ENCODE data around the gene SV2B.
"Not testable (repeated sequence)": the region's sequence is repeated elsewhere in the genome, so short reads cannot be mapped to it uniquely, and the experiment has no call there.

Gene SV2B

DNA sequence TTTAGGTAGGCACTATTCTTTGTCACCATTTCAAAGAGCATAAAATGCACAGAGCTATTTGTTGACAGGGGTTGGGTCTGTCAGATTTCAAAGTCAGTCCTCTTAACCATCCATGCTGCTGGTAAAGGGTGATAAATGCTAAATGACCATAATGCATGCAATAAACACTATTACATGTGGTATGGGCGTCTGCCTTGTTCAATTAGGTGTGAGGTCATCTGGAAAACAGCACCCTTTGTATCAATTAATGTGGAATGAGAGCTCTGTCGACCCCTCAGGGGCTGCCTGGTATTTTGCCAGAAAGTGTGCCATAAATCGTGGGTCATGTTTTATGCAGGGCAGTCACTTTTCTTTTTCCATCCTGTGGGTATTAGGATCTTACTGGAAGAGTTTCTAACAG is 235.6 kb downstream of the SV2B start:
- Mint-ChIP-seq H3K27ac (no peak overlapping the region), H3K27me3 (ENCODE audit: low read depth, poor library complexity) (peaks cover 3% of the 10 kb centered on the region), H3K9me3 (no peaks in the 10 kb centered on the region), H3K4me3 (no peak overlapping the region), H3K36me3 (ENCODE audit: low read depth) (no peaks in the 10 kb centered on the region), H3K4me1 (no peaks in the 10 kb centered on the region)
- no peak for DNase-seq
- TF ChIP-seq, protein P1, sequence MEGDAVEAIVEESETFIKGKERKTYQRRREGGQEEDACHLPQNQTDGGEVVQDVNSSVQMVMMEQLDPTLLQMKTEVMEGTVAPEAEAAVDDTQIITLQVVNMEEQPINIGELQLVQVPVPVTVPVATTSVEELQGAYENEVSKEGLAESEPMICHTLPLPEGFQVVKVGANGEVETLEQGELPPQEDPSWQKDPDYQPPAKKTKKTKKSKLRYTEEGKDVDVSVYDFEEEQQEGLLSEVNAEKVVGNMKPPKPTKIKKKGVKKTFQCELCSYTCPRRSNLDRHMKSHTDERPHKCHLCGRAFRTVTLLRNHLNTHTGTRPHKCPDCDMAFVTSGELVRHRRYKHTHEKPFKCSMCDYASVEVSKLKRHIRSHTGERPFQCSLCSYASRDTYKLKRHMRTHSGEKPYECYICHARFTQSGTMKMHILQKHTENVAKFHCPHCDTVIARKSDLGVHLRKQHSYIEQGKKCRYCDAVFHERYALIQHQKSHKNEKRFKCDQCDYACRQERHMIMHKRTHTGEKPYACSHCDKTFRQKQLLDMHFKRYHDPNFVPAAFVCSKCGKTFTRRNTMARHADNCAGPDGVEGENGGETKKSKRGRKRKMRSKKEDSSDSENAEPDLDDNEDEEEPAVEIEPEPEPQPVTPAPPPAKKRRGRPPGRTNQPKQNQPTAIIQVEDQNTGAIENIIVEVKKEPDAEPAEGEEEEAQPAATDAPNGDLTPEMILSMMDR (IDR thresholded peaks at IDR 0.05) = no peak

DNA sequence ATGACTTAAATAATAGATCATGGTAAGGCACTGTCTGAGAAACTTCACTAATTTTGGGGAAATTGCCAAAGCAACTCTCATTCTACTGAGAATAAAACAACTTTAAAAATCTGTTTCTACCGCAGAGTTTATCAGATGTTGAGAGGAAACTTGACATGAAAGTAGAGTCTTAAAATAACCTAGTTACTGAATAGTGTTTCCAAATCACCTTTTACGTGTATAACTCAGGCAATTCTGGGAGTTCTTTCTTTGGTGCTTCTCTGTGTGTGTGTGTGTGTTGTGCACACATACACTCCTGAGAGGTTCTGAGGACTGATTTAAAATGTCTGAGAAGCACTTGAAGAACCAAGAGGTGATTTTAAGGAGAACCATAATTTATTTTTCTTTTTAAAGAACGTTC is 236.6 kb downstream of the SV2B start:
- Mint-ChIP-seq H3K27ac (no peak overlapping the region), H3K4me1 (no peaks in the 10 kb centered on the region), H3K4me3 (no peak overlapping the region), H3K27me3 (ENCODE audit: low read depth, poor library complexity) (peaks cover 6% of the 10 kb centered on the region), H3K9me3 (no peaks in the 10 kb centered on the region), H3K36me3 (ENCODE audit: low read depth) (no peaks in the 10 kb centered on the region)
- TF ChIP-seq, protein P1 (IDR thresholded peaks at IDR 0.05) = no peak
- no peak for DNase-seq

DNA sequence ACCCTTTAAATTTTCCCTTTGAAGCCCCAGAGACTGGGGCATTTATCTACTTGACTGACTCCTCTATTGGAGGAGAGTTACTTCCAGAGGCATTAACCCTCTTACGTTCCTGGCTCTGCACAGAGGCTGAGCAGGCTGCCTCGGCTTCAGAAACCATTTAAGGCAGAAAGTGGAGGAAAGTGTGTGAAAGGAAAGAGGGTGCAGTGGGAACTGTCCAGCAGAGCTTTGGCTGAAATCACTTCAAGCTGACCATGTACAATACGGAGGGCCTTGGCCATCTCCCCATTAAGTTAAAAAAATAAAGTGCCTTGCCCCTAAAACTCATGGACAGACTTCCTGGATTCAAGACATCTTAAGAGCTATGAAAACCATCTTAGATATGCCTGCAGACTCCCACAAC is 238.7 kb downstream of the SV2B start:
- DNase-seq = peak; percentile 74
- Mint-ChIP-seq H3K27ac (no peak overlapping the region), H3K36me3 (ENCODE audit: low read depth) (no peaks in the 10 kb centered on the region), H3K27me3 (ENCODE audit: low read depth, poor library complexity) (peaks cover 6% of the 10 kb centered on the region), H3K4me3 (no peak overlapping the region), H3K4me1 (no peaks in the 10 kb centered on the region), H3K9me3 (no peaks in the 10 kb centered on the region)
- TF ChIP-seq, protein P1 (IDR thresholded peaks at IDR 0.05) = no peak

DNA sequence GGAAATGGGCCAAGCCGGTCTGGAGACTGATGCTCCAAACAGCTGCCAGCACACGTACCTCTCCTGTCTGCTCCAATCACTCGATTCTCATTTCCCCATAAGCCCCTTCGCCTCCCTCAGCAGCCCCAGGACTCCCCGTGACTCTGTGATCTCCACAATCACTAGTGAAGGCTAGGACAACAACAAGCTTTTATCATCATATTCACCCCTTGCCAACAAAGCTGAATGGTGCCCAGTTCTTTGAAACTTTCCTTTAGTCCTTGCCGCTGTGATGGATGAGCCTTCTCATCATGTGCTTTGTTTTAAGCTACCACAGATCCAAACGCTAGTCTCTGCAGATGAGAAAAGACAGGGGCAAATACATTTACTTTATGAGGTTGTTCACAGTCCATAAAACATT is 242.0 kb downstream of the SV2B start:
- no peak for DNase-seq
- H3K27me3 Mint-ChIP-seq (ENCODE audit: low read depth, poor library complexity) = peaks cover 6% of the 10 kb centered on the region
- TF ChIP-seq, protein P1 (IDR thresholded peaks at IDR 0.05) = no peak
- no peak overlapping the region for H3K27ac Mint-ChIP-seq
- no peak overlapping the region for H3K4me3 Mint-ChIP-seq
- no peaks in the 10 kb centered on the region for H3K36me3 Mint-ChIP-seq (ENCODE audit: low read depth)
- no peaks in the 10 kb centered on the region for H3K4me1 Mint-ChIP-seq
- no peaks in the 10 kb centered on the region for H3K9me3 Mint-ChIP-seq

DNA sequence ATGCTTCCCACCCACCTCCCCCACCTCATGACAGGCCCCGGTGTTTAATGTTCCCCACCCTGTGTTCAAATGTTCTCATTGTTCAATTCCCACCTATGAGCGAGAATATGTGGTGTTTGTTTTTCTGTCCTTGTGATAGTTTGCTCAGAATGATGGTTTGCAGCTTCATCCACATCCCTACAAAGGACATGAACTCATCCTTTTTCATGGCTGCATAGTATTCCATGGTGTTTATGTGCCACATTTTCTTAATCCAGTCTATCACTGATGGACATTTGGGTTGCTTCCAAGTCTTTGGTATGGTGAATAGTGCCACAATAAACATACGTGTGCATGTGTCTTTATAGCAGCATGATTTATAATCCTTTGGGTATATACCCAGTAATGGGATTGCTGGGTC is 244.9 kb downstream of the SV2B start:
- H3K27ac Mint-ChIP-seq = not testable (repeated sequence)

DNA sequence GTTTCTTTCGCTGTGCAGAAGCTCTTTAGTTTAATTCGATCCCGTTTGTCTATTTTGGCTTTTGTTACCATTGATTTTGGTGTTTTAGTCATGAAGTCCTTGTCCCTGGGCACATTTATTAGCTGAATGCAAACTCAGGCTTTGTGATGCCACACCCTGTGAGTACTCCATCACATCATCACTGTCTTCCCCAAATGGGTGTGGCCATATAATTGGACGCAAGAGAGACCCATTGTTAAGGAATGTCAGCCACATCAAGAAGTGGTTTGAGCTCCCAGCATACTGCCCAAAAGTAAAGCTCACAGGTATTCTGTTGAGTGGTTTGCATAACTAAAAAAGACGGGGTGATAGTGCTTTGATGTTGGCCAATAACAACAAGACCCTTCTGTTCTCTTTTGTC is 245.7 kb downstream of the SV2B start:
- H3K36me3 Mint-ChIP-seq (ENCODE audit: low read depth) = no peaks in the 10 kb centered on the region
- TF ChIP-seq, protein P1 (IDR thresholded peaks at IDR 0.05) = no peak
- no peak overlapping the region for H3K4me3 Mint-ChIP-seq
- H3K4me1 Mint-ChIP-seq = no peaks in the 10 kb centered on the region
- no peak for DNase-seq
- H3K9me3 Mint-ChIP-seq = no peaks in the 10 kb centered on the region
- no peak overlapping the region for H3K27ac Mint-ChIP-seq
- peaks cover 7% of the 10 kb centered on the region for H3K27me3 Mint-ChIP-seq (ENCODE audit: low read depth, poor library complexity)

More for the DNA sequence above, 244.9 kb downstream of the SV2B start:
- DNase-seq; H3K4me3 Mint-ChIP-seq; H3K4me1 Mint-ChIP-seq; H3K36me3 Mint-ChIP-seq (ENCODE audit: low read depth); H3K9me3 Mint-ChIP-seq: not testable (repeated sequence)
- peaks cover 10% of the 10 kb centered on the region for H3K27me3 Mint-ChIP-seq (ENCODE audit: low read depth, poor library complexity)

All from nephron progenitor cell (in vitro differentiated cells).